Liver (tissue), 9 donors: ENCODE data around the gene CHPT1. TPM values are rescaled to one million over a fixed set of nuclear protein-coding genes. Genes with fewer than 3 reads are reported as not detected.

Experiments used
- DNase-seq: peaks from one replicate; pipeline ENCODE4 v3.0.0-alpha.2; 2017; ENCODE audit warnings: low spot score
- H3K27ac ChIP-seq, 2 donors: one replicate each; pipeline ENCODE4 v1.7.0; 2013; ENCODE audit warnings: inconsistent platforms in 2 of 2, low read length in 2 of 2, control low read depth in 1 of 2, low read depth in 1 of 2, mild to moderate bottlenecking in 1 of 2
- H3K27me3 ChIP-seq, 4 donors: one replicate each; pipeline versions ENCODE4 v1.6.1 to v1.7.0; 2013; ENCODE audit warnings: low read length in 3 of 4, inconsistent platforms in 1 of 4, mild to moderate bottlenecking in 1 of 4, moderate library complexity in 1 of 4; ENCODE audit not compliant: control insufficient read depth in 4 of 4, insufficient read depth in 4 of 4
- H3K36me3 ChIP-seq, 4 donors: one replicate each; pipeline versions ENCODE4 v1.6.1 to v1.7.0; 2013; ENCODE audit warnings: low read length in 3 of 4, mild to moderate bottlenecking in 3 of 4, low read depth in 1 of 4, moderate library complexity in 1 of 4; ENCODE audit not compliant: control insufficient read depth in 4 of 4, insufficient read depth in 3 of 4
- H3K4me1 ChIP-seq, 4 donors: one replicate each; pipeline versions ENCODE4 v1.6.1 to v1.7.0; 2013; ENCODE audit warnings: low read length in 3 of 4, mild to moderate bottlenecking in 3 of 4, moderate library complexity in 1 of 4; ENCODE audit not compliant: control insufficient read depth in 4 of 4, insufficient read depth in 4 of 4
- H3K4me3 ChIP-seq, 3 donors: one replicate each; pipeline versions ENCODE4 v1.6.1 to v1.7.0; 2013; ENCODE audit warnings: low read length in 3 of 3, control low read depth in 1 of 3, low read depth in 1 of 3, mild to moderate bottlenecking in 1 of 3
- H3K9ac ChIP-seq, 2 donors: one replicate each; pipeline ENCODE4 v1.7.0; 2013; ENCODE audit warnings: low read length in 2 of 2, mild to moderate bottlenecking in 2 of 2, moderate library complexity in 2 of 2, control low read depth in 1 of 2, low read depth in 1 of 2
- H3K9me3 ChIP-seq, 4 donors: one replicate each; pipeline versions ENCODE4 v1.6.1 to v1.7.0; 2013; ENCODE audit warnings: low read length in 3 of 4; ENCODE audit not compliant: control insufficient read depth in 4 of 4
- ATF3 ChIP-seq: IDR thresholded peaks from 2 replicates; pipeline ENCODE4 v1.6.1; 2016; ENCODE audit warnings: antibody characterized with exemption
- EGR1 ChIP-seq, 2 donors: IDR thresholded peaks; 2 replicates each; pipeline ENCODE4 v1.6.1; 2016 to 2018; ENCODE audit warnings: antibody characterized with exemption in 2 of 2, low read depth in 2 of 2
- FOXA1 ChIP-seq: IDR thresholded peaks from 2 replicates; pipeline ENCODE4 v1.6.1; 2016; ENCODE audit warnings: antibody characterized with exemption
- FOXA2 ChIP-seq: IDR thresholded peaks from 2 replicates; pipeline ENCODE4 v1.6.1; 2016; ENCODE audit warnings: antibody characterized with exemption
- GABPA ChIP-seq, 2 donors: IDR thresholded peaks in 1 of 2; conservative IDR thresholded peaks in 1 of 2; 2 replicates each; pipeline ENCODE4 v1.6.1; 2016; ENCODE audit warnings: antibody characterized with exemption in 2 of 2, mild to moderate bottlenecking in 1 of 2, moderate library complexity in 1 of 2
- HNF4A ChIP-seq, 2 donors: conservative IDR thresholded peaks; 2 replicates each; pipeline ENCODE4 v1.6.1; 2016; ENCODE audit warnings: antibody characterized with exemption in 2 of 2, mild to moderate bottlenecking in 2 of 2
- HNF4G ChIP-seq: IDR thresholded peaks from 2 replicates; pipeline ENCODE4 v1.6.1; 2016; ENCODE audit warnings: antibody characterized with exemption
- JUND ChIP-seq, 2 donors: IDR thresholded peaks; 2 replicates each; pipeline ENCODE4 v1.6.1; 2016; ENCODE audit warnings: antibody characterized with exemption in 2 of 2
- MAX ChIP-seq: IDR thresholded peaks from 2 replicates; pipeline ENCODE4 v1.6.1; 2016; ENCODE audit warnings: antibody characterized with exemption
- NR2F2 ChIP-seq: IDR thresholded peaks from 2 replicates; pipeline ENCODE4 v1.6.1; 2016; ENCODE audit warnings: antibody characterized with exemption
- RAD21 ChIP-seq, 2 donors: IDR thresholded peaks; 2 replicates each; pipeline ENCODE4 v1.6.1; 2016; ENCODE audit warnings: antibody characterized with exemption in 2 of 2, mild to moderate bottlenecking in 2 of 2
- REST ChIP-seq: IDR thresholded peaks from 2 replicates; pipeline ENCODE4 v1.6.1; 2016; ENCODE audit warnings: antibody characterized with exemption, mild to moderate bottlenecking
- RXRA ChIP-seq, 2 donors: IDR thresholded peaks; 2 replicates each; pipeline ENCODE4 v1.6.1; 2017 to 2018; ENCODE audit warnings: antibody characterized with exemption in 2 of 2, mild to moderate bottlenecking in 1 of 2
- SP1 ChIP-seq: IDR thresholded peaks from 2 replicates; pipeline ENCODE4 v1.6.1; 2018; ENCODE audit warnings: antibody characterized with exemption, mild to moderate bottlenecking
- TAF1 ChIP-seq: conservative IDR thresholded peaks from 2 replicates; pipeline ENCODE4 v1.6.1; 2016; ENCODE audit warnings: antibody characterized with exemption, mild to moderate bottlenecking
- YY1 ChIP-seq: IDR thresholded peaks from 2 replicates; pipeline ENCODE4 v1.6.1; 2016; ENCODE audit warnings: antibody characterized with exemption, mild to moderate bottlenecking
- WGBS: extraction: QIAGEN DNeasy Blood & Tissue Kit; methylation state at CpG from one replicate; pipeline ENCODE4 v1.1.7; 2013; 5-methylcytosine and 5-hydroxymethylcytosine counted together
- polyA plus RNA-seq, 2 donors: library from polyadenylated mRNA; stranded (reverse) in 1 of 2; unstranded in 1 of 2; fragments of 200-250 nt in 1 of 2; fragments of >200 nt in 1 of 2; fragmentation: Nextera tagmentation in 1 of 2; extraction: Ambion mirVana in 1 of 2; gene quantifications; one replicate each; pipeline versions ENCODE4 v1.2.1 to v1.2.3, GENCODE V29; 2013 to 2015
- total RNA-seq, 2 donors: library from RNA; depleted of rRNA; stranded (reverse); fragments of >200 nt; gene quantifications; one replicate each; pipeline ENCODE4 v1.2.3, GENCODE V29; 2014
- TF ChIP-seq, protein P1 (sequence below): IDR thresholded peaks from 2 replicates; pipeline ENCODE4 v1.6.1; 2016; ENCODE audit warnings: antibody characterized with exemption
- TF ChIP-seq, protein P2 (sequence below): fragments of 150-350 bp; IDR thresholded peaks from 2 replicates; pipeline ENCODE4 v1.5.1; 2017; ENCODE audit warnings: improper control_type of control experiment, low read depth, low read length; ENCODE audit not compliant: missing input control
- donor health status: healthy.
- donor health status: healthy.
- donor health status: healthy.
- donor health status: healthy.
- donor health status: healthy.

The CHPT1 gene
- total and polyA plus RNA-seq, 4 donors: 51.5 to 96.6 (median 61.7) TPM

DNA sequence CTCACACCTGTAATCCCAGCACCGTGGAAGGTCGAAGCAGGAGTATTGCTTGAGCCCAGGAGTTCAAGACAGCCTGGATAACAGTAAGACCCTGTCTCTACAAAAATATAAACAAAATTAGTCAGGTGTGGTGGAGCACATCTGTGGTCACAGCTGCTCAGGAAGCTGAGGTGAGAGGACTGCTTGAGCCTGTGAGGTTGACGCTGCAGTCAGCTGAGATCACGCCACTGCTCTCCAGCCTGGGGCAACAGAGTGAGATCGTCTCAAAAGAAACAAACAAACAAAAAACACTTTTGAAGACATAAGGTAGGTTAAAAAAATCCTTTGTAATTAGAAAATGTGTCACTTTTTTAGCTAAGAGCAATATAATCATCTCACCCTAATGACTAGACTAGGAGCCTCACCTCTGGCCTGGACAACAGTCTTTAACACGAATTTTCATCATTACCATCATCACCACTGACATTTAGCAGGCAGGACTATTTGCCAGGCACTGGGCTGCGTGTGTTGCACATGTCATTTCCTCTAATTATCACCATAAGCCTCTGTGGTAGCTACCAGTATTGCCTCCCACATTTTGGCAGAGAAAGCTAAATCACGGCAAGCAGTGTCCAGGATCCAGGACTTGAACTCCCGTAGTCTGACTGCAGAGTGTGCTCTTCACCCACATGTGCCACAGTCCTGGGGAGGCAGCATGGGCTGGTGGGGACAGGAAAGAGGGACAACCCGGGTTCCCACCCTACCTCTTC lies 46.5 kb downstream of the CHPT1 start:
- Histone ChIP-seq H3K36me3 (peaks cover 1 to 56% (median 34%) of the 10 kb centered on the region in 4 donors), H3K9me3 (no peaks in the 10 kb centered on the region), H3K27ac (no peak overlapping the region), H3K9ac (no peak overlapping the region), H3K4me1 (no peaks in the 10 kb centered on the region), H3K4me3 (no peak overlapping the region), H3K27me3 (no peaks in the 10 kb centered on the region)
- no peak for TF ChIP-seq EGR1 (IDR thresholded peaks at IDR 0.05; ENCODE audit: low read depth in 2 of 2)
- TF ChIP-seq RAD21 (IDR thresholded peaks at IDR 0.05): no peak
- no peak for TF ChIP-seq HNF4G
- no peak for TF ChIP-seq REST
- TF ChIP-seq GABPA (IDR thresholded peaks at IDR 0.05 in 1 of 2, conservative IDR thresholded peaks at IDR 0.05 in 1 of 2): no peak
- no peak for TF ChIP-seq FOXA1
- TF ChIP-seq, protein P1, sequence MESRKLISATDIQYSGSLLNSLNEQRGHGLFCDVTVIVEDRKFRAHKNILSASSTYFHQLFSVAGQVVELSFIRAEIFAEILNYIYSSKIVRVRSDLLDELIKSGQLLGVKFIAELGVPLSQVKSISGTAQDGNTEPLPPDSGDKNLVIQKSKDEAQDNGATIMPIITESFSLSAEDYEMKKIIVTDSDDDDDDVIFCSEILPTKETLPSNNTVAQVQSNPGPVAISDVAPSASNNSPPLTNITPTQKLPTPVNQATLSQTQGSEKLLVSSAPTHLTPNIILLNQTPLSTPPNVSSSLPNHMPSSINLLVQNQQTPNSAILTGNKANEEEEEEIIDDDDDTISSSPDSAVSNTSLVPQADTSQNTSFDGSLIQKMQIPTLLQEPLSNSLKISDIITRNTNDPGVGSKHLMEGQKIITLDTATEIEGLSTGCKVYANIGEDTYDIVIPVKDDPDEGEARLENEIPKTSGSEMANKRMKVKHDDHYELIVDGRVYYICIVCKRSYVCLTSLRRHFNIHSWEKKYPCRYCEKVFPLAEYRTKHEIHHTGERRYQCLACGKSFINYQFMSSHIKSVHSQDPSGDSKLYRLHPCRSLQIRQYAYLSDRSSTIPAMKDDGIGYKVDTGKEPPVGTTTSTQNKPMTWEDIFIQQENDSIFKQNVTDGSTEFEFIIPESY: no peak
- TF ChIP-seq HNF4A (conservative IDR thresholded peaks at IDR 0.05): no peak
- TF ChIP-seq YY1: no peak
- TF ChIP-seq RXRA (IDR thresholded peaks at IDR 0.05): no peak
- no peak for TF ChIP-seq TAF1
- TF ChIP-seq NR2F2: no peak
- TF ChIP-seq, protein P2, sequence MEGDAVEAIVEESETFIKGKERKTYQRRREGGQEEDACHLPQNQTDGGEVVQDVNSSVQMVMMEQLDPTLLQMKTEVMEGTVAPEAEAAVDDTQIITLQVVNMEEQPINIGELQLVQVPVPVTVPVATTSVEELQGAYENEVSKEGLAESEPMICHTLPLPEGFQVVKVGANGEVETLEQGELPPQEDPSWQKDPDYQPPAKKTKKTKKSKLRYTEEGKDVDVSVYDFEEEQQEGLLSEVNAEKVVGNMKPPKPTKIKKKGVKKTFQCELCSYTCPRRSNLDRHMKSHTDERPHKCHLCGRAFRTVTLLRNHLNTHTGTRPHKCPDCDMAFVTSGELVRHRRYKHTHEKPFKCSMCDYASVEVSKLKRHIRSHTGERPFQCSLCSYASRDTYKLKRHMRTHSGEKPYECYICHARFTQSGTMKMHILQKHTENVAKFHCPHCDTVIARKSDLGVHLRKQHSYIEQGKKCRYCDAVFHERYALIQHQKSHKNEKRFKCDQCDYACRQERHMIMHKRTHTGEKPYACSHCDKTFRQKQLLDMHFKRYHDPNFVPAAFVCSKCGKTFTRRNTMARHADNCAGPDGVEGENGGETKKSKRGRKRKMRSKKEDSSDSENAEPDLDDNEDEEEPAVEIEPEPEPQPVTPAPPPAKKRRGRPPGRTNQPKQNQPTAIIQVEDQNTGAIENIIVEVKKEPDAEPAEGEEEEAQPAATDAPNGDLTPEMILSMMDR: no peak
- no peak for TF ChIP-seq JUND (IDR thresholded peaks at IDR 0.05)
- no peak for TF ChIP-seq SP1
- TF ChIP-seq FOXA2: no peak
- TF ChIP-seq MAX: no peak
- TF ChIP-seq ATF3: no peak
- 82% methylated on average over 10 of the region's 10 CpGs for WGBS
- no peak for DNase-seq
